GM12878 (cell line): ENCODE data around the gene TRRAP. TPM values are rescaled to one million over a fixed set of nuclear protein-coding genes. Genes with fewer than 3 reads are reported as not detected.

ENCODE experiments used
- ATAC-seq: fragments of 200-7000 bp; cut with Tn5 transposase; 3 replicates; pipeline ENCODE4 v1.9.1; 2020; ENCODE audit warnings: mild to moderate bottlenecking, moderate library complexity
- BruUV-seq: library from RNA; stranded (reverse); fragments of 400-500 nt; replicated peaks from 2 replicates; lab custom pipeline; 2021; lab: Mats Ljungman, UMichigan
- CTCF ChIA-PET: fragments of 300-600 bp; sonication (Branson Sonifier 250); formaldehyde crosslinking; extraction: SDS; loops from one replicate; lab custom pipeline; 2021; ENCODE audit warnings: inconsistent platforms; lab: Yijun Ruan, JAX
- POLR2A ChIA-PET: fragments of 350-600 bp; formaldehyde crosslinking; extraction: SDS; loops from one replicate; lab custom pipeline; 2021; ENCODE audit warnings: inconsistent platforms; lab: Charles Lee
- RAD21 ChIA-PET: fragments of 300-600 bp; sonication (Branson Sonifier 250); formaldehyde crosslinking; loops from one replicate; lab custom pipeline; 2023; ENCODE audit warnings: antibody characterized with exemption; ENCODE audit not compliant: unreplicated experiment; lab: Charles Lee
- SMC1A ChIA-PET: fragments of 300-600 bp; sonication (Branson Sonifier 250); formaldehyde crosslinking; loops from one replicate; lab custom pipeline; 2023; ENCODE audit not compliant: unreplicated experiment, uncharacterized antibody; lab: Charles Lee
- DNase-seq: peaks from one replicate; pipeline ENCODE4 v3.0.0-alpha.2; 2011; ENCODE audit warnings: low read depth, low spot score
- FAIRE-seq: peaks from 3 replicates; lab custom pipeline; 2011; peaks lifted over from hg19 to GRCh38; lab: Jason Lieb, UNC
- H2AFZ ChIP-seq: 2 replicates; pipeline ENCODE4 v1.6.0; 2011; ENCODE audit warnings: low read depth, low read length, control low read depth; ENCODE audit not compliant: control insufficient read depth
- H3K27ac ChIP-seq: 2 replicates; pipeline ENCODE4 v1.5.1; 2011; ENCODE audit warnings: control low read depth; ENCODE audit not compliant: control insufficient read depth, insufficient read depth
- H3K27me3 ChIP-seq, 2 experiments: replicated peaks in 1 of 2; 2 replicates each; pipeline versions ENCODE4 v1.6.0 to v1.6.1; 2011; ENCODE audit warnings: low read length in 1 of 2; ENCODE audit not compliant: control insufficient read depth in 2 of 2, insufficient read depth in 2 of 2
- H3K36me3 ChIP-seq, 2 experiments: 2 replicates each; pipeline ENCODE4 v1.5.1; 2011; ENCODE audit warnings: low read length in 1 of 2; ENCODE audit not compliant: control insufficient read depth in 2 of 2, insufficient read depth in 2 of 2
- H3K4me1 ChIP-seq: 2 replicates; pipeline ENCODE4 v1.6.1; 2011; ENCODE audit warnings: mild to moderate bottlenecking, low read length, moderate library complexity, mixed read lengths; ENCODE audit not compliant: control insufficient read depth, insufficient read depth
- H3K4me2 ChIP-seq: 2 replicates; pipeline ENCODE4 v1.6.0; 2011; ENCODE audit warnings: control low read depth; ENCODE audit not compliant: control insufficient read depth, insufficient read depth
- H3K4me3 ChIP-seq: fragments of 200-600 bp; sonication (generic); 2 replicates; pipeline ENCODE4 v1.5.1; 2016
- H3K79me2 ChIP-seq: 2 replicates; pipeline ENCODE4 v1.6.0; 2011; ENCODE audit warnings: low read length; ENCODE audit not compliant: control insufficient read depth, insufficient read depth
- H3K9ac ChIP-seq: 2 replicates; pipeline ENCODE4 v1.8.0; 2011; ENCODE audit warnings: low read length, control low read depth, mixed read lengths; ENCODE audit not compliant: control insufficient read depth, insufficient read depth
- H3K9me3 ChIP-seq: replicated peaks from 3 replicates; pipeline ENCODE4 v1.5.1; 2011; ENCODE audit warnings: mild to moderate bottlenecking, low read length; ENCODE audit not compliant: control insufficient read depth, insufficient read depth
- H4K20me1 ChIP-seq: 2 replicates; pipeline ENCODE4 v1.6.0; 2011; ENCODE audit not compliant: control insufficient read depth, insufficient read depth
- BRCA1 ChIP-seq: IDR thresholded peaks from 2 replicates; pipeline ENCODE4 v1.6.1; 2011; ENCODE audit warnings: low read depth, low read length, improper control_type of control experiment
- CEBPB ChIP-seq, 2 experiments: fragments of 150-350 bp in 1 of 2; IDR thresholded peaks; 2 replicates each; pipeline ENCODE4 v1.6.1; 2012 to 2014; ENCODE audit warnings: low read depth in 2 of 2, low read length in 2 of 2, borderline replicate concordance in 1 of 2, inconsistent platforms in 1 of 2
- MYB ChIP-seq: fragments of 150-350 bp; IDR thresholded peaks from 2 replicates; pipeline ENCODE4 v1.6.1; 2014; ENCODE audit warnings: mild to moderate bottlenecking, low read depth, low read length, borderline replicate concordance
- NFYB ChIP-seq: IDR thresholded peaks from 2 replicates; pipeline ENCODE4 v1.6.1; 2011; ENCODE audit warnings: low read depth, mild to moderate bottlenecking, low read length, improper control_type of control experiment, moderate library complexity; ENCODE audit not compliant: insufficient read depth
- POLR2A ChIP-seq: IDR thresholded peaks from 2 replicates; pipeline ENCODE4 v1.6.1; 2011; ENCODE audit warnings: low read depth, mild to moderate bottlenecking, low read length
- RAD51 ChIP-seq: fragments of 450-650 bp; IDR thresholded peaks from 2 replicates; pipeline ENCODE4 v1.6.1; 2016; ENCODE audit warnings: moderate library complexity, mild to moderate bottlenecking, inconsistent platforms
- RB1 ChIP-seq: fragments of 450-650 bp; formaldehyde crosslinking; IDR thresholded peaks from 2 replicates; pipeline ENCODE4 v1.6.1; 2017; ENCODE audit warnings: mild to moderate bottlenecking, borderline replicate concordance
- SIN3A ChIP-seq: IDR thresholded peaks from 2 replicates; pipeline ENCODE4 v1.6.1; 2012; ENCODE audit warnings: low read depth, low read length, improper control_type of control experiment
- SMC3 ChIP-seq: IDR thresholded peaks from 2 replicates; pipeline ENCODE4 v1.6.1; 2011; ENCODE audit warnings: low read length, improper control_type of control experiment, borderline replicate concordance
- SREBF2 ChIP-seq: IDR thresholded peaks from 2 replicates; pipeline ENCODE4 v1.6.1; 2012; ENCODE audit warnings: mild to moderate bottlenecking, low read length
- ZSCAN29 ChIP-seq: fragments of 450-650 bp; IDR thresholded peaks from 2 replicates; pipeline ENCODE4 v1.6.1; 2017; ENCODE audit warnings: mild to moderate bottlenecking, moderate library complexity
- WGBS: methylation state at CpG from one replicate; pipeline ENCODE4 v1.1.6; 2016; ENCODE audit warnings: low lambda C conversion rate; ENCODE audit not compliant: insufficient replicate concordance, insufficient coverage; ENCODE audit errors: missing lambda C conversion rate; 5-methylcytosine and 5-hydroxymethylcytosine counted together
- in situ Hi-C: fragments of 300-500 bp; cut with MboI; formaldehyde crosslinking; loops from 9 replicates; pipeline ENCODE4 v1.14.3; 2018; ENCODE audit warnings: mixed read lengths
- intact Hi-C: fragments of 100-400 bp; cut with micrococcal nuclease; formaldehyde crosslinking; loops from one replicate; pipeline ENCODE4 v1.14.2; 2022; ENCODE audit not compliant: unreplicated experiment
- polyA plus RNA-seq, 11 experiments: library from polyadenylated mRNA; depleted of rRNA in 4 of 11; unstranded in 6 of 11; stranded (reverse) in 5 of 11; fragments of >200 nt; fragmentation: Nextera tagmentation in 4 of 11; fragmentation: Illumina TruSeq in 1 of 11; extraction: Ambion mirVana in 4 of 11; extraction: Trizol in 1 of 11; gene quantifications; 1 replicate in 1 of 11; 2 replicates in 10 of 11; pipeline versions ENCODE4 v1.2.1 to v1.2.3, GENCODE V29; 2011 to 2016; ENCODE audit warnings: inconsistent platforms in 2 of 11, missing spikeins in 2 of 11, low read depth in 1 of 11
- total RNA-seq, 4 experiments: library from RNA; depleted of rRNA in 3 of 4; stranded (reverse); fragments of >200 nt in 3 of 4; fragmentation: Illumina TruSeq in 1 of 4; extraction: Trizol in 1 of 4; gene quantifications; 2 replicates each; pipeline versions ENCODE4 v1.2.1 to v1.2.3, GENCODE V29; 2013 to 2021
- TF ChIP-seq, protein P1 (sequence below): fragments of 450-650 bp; IDR thresholded peaks from 2 replicates; pipeline ENCODE4 v1.6.1; 2017; ENCODE audit warnings: antibody characterized with exemption, mild to moderate bottlenecking, moderate library complexity
- TF ChIP-seq, protein P2 (sequence below): fragments of 450-650 bp; IDR thresholded peaks from 2 replicates; pipeline ENCODE4 v1.6.1; 2014; ENCODE audit warnings: mild to moderate bottlenecking
- TF ChIP-seq, protein P3 (sequence below): fragments of 450-650 bp; IDR thresholded peaks from 2 replicates; pipeline ENCODE4 v1.6.1; 2017; ENCODE audit warnings: borderline replicate concordance
- TF ChIP-seq, protein P4 (sequence below): fragments of 450-650 bp; IDR thresholded peaks from 2 replicates; pipeline ENCODE4 v1.6.1; 2017; ENCODE audit warnings: low read depth, mild to moderate bottlenecking, moderate library complexity

The TRRAP gene
- total and polyA plus RNA-seq, 10 of the 15 experiments (the other 5 are each of a cell fraction or from before 2014, with no cell fraction given), result 1.1 to 39.3 (median 8.5) TPM

DNA sequence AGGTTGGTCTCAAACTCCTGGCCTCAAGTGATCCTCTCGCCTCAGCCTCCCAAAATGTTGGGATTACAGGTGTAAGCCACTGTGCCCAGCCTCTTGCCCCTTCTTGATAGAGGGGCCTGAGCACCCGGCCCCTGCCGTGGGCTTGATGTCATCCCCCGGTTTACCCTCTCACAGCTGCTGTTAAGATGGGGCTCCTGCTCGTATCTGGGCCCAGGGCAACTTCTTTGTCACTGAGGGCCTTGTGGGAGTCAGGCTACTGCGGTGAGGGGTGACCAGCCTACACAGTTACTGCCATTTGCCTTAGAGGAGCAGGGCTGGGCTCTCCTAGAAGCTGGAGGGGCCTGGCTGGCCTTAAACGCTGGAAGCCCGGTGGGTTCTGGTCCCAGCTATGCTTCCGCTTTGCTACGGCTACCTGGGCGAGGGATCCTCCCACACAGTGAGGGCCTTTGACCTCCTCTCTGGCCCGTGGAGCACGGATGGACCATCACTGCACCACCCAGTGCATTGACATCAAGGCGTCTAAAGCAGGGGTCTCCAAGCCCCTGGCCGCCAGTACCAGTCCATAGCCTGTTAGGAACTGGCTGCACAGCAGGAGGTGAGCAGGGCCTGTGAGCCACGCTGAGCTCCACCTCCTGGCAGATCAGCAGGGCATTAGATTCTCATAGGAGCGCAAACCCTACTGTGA, 7.4 kb upstream of the TRRAP start:
- H3K9ac ChIP-seq, result no peak overlapping the region
- CTCF ChIA-PET, result interaction anchor here (0.6 to 1.2 kb wide), 7 partner anchors 9 to 469 kb away, joined by 3 to 5 read pairs (median 3); no protein-coding TSS in a partner anchor
- no peak for FAIRE-seq

More for the DNA sequence above, 7.4 kb upstream of the TRRAP start:
- BruUV-seq, result no TSS peak
- in situ Hi-C loops, result no loop called here
- Histone ChIP-seq H3K4me2 (peak overlapping the region; percentile 71; the same call in 1 of the 2 replicates), H3K36me3 (no peaks in the 10 kb centered on the region), H3K4me1 (0 out of 2 replicates have a peak, but pooled peaks cover 8% of the 10 kb centered on the region), H3K9me3 (no peaks in the 10 kb centered on the region), H3K27me3 (peaks cover 6 to 13% of the 10 kb centered on the region in 2 experiments; a peak in 3 of 4 replicates), H3K79me2 (no peaks in the 10 kb centered on the region)
- ChIA-PET SMC1A (no interaction called here), POLR2A (no interaction called here)
- intact Hi-C loops, result no loop called here
- no peak for ATAC-seq
- TF ChIP-seq, protein P1, sequence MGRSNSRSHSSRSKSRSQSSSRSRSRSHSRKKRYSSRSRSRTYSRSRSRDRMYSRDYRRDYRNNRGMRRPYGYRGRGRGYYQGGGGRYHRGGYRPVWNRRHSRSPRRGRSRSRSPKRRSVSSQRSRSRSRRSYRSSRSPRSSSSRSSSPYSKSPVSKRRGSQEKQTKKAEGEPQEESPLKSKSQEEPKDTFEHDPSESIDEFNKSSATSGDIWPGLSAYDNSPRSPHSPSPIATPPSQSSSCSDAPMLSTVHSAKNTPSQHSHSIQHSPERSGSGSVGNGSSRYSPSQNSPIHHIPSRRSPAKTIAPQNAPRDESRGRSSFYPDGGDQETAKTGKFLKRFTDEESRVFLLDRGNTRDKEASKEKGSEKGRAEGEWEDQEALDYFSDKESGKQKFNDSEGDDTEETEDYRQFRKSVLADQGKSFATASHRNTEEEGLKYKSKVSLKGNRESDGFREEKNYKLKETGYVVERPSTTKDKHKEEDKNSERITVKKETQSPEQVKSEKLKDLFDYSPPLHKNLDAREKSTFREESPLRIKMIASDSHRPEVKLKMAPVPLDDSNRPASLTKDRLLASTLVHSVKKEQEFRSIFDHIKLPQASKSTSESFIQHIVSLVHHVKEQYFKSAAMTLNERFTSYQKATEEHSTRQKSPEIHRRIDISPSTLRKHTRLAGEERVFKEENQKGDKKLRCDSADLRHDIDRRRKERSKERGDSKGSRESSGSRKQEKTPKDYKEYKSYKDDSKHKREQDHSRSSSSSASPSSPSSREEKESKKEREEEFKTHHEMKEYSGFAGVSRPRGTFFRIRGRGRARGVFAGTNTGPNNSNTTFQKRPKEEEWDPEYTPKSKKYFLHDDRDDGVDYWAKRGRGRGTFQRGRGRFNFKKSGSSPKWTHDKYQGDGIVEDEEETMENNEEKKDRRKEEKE, result no peak
- TF ChIP-seq CEBPB (IDR thresholded peaks at IDR 0.05; ENCODE audit: borderline replicate concordance in 1 of 2, low read depth in 2 of 2, low read length in 2 of 2) (no peak), ZSCAN29 (no peak), SREBF2 (no peak), RB1 (no peak), RAD51 (no peak), POLR2A (no peak), MYB (no peak), SIN3A (no peak), BRCA1 (no peak), NFYB (no peak), SMC3 (no peak)
- TF ChIP-seq, protein P2, sequence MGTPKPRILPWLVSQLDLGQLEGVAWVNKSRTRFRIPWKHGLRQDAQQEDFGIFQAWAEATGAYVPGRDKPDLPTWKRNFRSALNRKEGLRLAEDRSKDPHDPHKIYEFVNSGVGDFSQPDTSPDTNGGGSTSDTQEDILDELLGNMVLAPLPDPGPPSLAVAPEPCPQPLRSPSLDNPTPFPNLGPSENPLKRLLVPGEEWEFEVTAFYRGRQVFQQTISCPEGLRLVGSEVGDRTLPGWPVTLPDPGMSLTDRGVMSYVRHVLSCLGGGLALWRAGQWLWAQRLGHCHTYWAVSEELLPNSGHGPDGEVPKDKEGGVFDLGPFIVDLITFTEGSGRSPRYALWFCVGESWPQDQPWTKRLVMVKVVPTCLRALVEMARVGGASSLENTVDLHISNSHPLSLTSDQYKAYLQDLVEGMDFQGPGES, result no peak
- TF ChIP-seq, protein P3, sequence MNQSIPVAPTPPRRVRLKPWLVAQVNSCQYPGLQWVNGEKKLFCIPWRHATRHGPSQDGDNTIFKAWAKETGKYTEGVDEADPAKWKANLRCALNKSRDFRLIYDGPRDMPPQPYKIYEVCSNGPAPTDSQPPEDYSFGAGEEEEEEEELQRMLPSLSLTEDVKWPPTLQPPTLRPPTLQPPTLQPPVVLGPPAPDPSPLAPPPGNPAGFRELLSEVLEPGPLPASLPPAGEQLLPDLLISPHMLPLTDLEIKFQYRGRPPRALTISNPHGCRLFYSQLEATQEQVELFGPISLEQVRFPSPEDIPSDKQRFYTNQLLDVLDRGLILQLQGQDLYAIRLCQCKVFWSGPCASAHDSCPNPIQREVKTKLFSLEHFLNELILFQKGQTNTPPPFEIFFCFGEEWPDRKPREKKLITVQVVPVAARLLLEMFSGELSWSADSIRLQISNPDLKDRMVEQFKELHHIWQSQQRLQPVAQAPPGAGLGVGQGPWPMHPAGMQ, result no peak
- TF ChIP-seq, protein P4, sequence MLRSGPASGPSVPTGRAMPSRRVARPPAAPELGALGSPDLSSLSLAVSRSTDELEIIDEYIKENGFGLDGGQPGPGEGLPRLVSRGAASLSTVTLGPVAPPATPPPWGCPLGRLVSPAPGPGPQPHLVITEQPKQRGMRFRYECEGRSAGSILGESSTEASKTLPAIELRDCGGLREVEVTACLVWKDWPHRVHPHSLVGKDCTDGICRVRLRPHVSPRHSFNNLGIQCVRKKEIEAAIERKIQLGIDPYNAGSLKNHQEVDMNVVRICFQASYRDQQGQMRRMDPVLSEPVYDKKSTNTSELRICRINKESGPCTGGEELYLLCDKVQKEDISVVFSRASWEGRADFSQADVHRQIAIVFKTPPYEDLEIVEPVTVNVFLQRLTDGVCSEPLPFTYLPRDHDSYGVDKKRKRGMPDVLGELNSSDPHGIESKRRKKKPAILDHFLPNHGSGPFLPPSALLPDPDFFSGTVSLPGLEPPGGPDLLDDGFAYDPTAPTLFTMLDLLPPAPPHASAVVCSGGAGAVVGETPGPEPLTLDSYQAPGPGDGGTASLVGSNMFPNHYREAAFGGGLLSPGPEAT, result no peak
- TF ChIP-seq, all 136 proteins: peak for 0
- H3K27ac ChIP-seq, result no peak overlapping the region
- H4K20me1 ChIP-seq, result no peaks in the 10 kb centered on the region
- H2AFZ ChIP-seq, result no peak overlapping the region
- RAD21 ChIA-PET, result interaction anchor here (0.9 kb wide), 1 partner anchor 70 kb away, joined by 3 read pairs; no protein-coding TSS in a partner anchor
- H3K4me3 ChIP-seq, result no peak overlapping the region
- no peak for DNase-seq
- 52% methylated on average over 15 of the region's 17 CpGs for WGBS
